T-helper 1 cell treated with Interleukin-12 subunit alpha and Interleukin-12 subunit beta and Interleukin-4 antibody, amounts not matched to agents 30 μg/mL and 1 μg/mL, for 36 hours (primary cell): ENCODE results near the gene BOLA2B.
"Not testable (repeated sequence)": the region's sequence is repeated elsewhere in the genome, so short reads cannot be mapped to it uniquely, and the experiment has no call there.

Source experiments
- H3K27ac Mint-ChIP-seq: one replicate; pipeline ENCODE4 v1.8.0; 2021; ENCODE audit warnings: mild to moderate bottlenecking, mixed read lengths
- H3K27me3 Mint-ChIP-seq: one replicate; pipeline ENCODE4 v1.8.0; 2021; ENCODE audit warnings: low read depth, mixed read lengths
- H3K36me3 Mint-ChIP-seq: one replicate; pipeline ENCODE4 v1.8.0; 2021; ENCODE audit warnings: low read depth, mixed read lengths
- H3K4me1 Mint-ChIP-seq: one replicate; pipeline ENCODE4 v1.8.0; 2021; ENCODE audit warnings: low read depth, mixed read lengths
- H3K4me3 Mint-ChIP-seq: one replicate; pipeline ENCODE4 v1.8.0; 2021; ENCODE audit warnings: mild to moderate bottlenecking, moderate library complexity, mixed read lengths
- H3K9me3 Mint-ChIP-seq: one replicate; pipeline ENCODE4 v1.8.0; 2021; ENCODE audit warnings: mixed read lengths

BOLA2B gene

DNA sequence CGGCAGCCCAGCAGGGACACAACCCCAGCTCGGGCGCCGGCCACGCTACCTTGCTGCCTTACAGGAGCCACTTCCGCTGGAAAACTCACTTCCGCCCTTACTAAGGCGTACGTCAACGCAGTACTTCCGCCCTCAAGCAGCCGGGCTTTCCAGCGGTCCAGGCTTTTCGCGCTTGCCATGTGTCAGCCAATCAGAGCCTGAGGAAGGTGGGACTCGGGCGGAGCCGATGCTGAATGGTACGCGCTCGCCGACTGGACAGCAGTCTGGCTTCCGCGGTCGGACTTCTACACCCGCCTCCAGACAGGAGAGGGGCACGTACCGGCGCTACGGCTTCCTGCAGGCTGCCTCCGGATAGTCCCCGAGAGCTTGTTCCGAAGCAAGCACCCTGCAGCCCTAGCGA lies at the start of gene BOLA2B, which contains the start of gene SLX1A:
Gene BOLA2B (minus strand): TSS at position 52 of the 400 bp plus-strand sequence. CDS start 71 bp downstream, outside the sequence.
Gene SLX1A (plus strand): TSS at position 261 of the 400 bp plus-strand sequence. CDS start 210 bp downstream, outside the sequence.
- H3K27ac Mint-ChIP-seq, H3K9me3 Mint-ChIP-seq, H3K27me3 Mint-ChIP-seq, H3K4me1 Mint-ChIP-seq, H3K36me3 Mint-ChIP-seq, H3K4me3 Mint-ChIP-seq: not testable (repeated sequence)

DNA sequence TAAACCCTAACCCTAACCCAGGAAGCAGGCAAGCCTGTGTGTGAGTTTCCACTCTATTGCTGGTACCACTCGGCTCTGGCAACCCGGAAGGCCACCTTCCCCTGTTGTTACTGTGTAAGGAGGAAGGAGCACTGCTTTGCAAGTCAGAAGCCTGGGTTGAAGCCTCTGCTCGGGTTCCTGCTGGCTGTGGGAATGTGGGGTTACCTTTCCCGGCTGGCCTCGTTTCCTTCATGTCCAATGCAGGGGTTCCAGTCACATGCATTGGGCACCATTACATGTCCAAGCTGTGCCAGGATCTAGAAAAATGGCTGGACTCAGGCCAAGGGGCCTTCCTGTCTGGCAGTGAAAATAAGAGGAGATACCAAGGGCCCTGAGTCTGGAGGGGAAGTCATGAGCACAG lies 23.6 kb upstream of the BOLA2B start:
- not testable (repeated sequence) for H3K4me3 Mint-ChIP-seq, H3K27ac Mint-ChIP-seq, H3K27me3 Mint-ChIP-seq

DNA sequence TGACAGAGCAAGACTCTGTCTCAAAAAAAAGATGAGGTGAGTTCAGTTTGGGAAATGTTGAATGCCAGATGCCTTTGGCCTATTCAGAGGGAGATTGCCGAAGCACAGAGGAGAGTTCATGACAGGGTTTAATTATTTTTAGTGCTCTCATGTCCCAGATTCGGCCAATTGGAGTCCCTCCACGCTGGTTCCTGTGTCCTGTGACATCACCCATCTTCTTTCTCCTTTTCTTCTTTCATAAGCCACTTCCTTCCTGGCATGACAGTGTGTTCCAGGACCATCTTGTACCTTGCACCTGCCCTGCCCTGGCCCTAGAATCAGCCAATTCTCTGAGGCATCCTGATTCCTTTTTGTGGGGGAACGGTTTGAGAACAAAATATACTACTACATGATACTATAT lies 17.9 kb upstream of the BOLA2B start:
- H3K27me3 Mint-ChIP-seq, H3K36me3 Mint-ChIP-seq, H3K27ac Mint-ChIP-seq, H3K4me3 Mint-ChIP-seq, H3K4me1 Mint-ChIP-seq, H3K9me3 Mint-ChIP-seq: not testable (repeated sequence)

More for the DNA sequence above, 23.6 kb upstream of the BOLA2B start:
- H3K36me3 Mint-ChIP-seq, H3K9me3 Mint-ChIP-seq, H3K4me1 Mint-ChIP-seq: not testable (repeated sequence)

GRCh38 chr16:30209032-30209431 lies 15.6 kb upstream of the BOLA2B start:
- H3K4me3 Mint-ChIP-seq, H3K27ac Mint-ChIP-seq, H3K36me3 Mint-ChIP-seq, H3K27me3 Mint-ChIP-seq, H3K9me3 Mint-ChIP-seq, H3K4me1 Mint-ChIP-seq: not testable (repeated sequence)

GRCh38 chr16:30207063-30207704 lies 13.7 kb upstream of the BOLA2B start:
- H3K4me3 Mint-ChIP-seq, H3K4me1 Mint-ChIP-seq, H3K27me3 Mint-ChIP-seq, H3K27ac Mint-ChIP-seq, H3K9me3 Mint-ChIP-seq, H3K36me3 Mint-ChIP-seq: not testable (repeated sequence)

- H3K4me1 Mint-ChIP-seq, H3K36me3 Mint-ChIP-seq, H3K27me3 Mint-ChIP-seq, H3K4me3 Mint-ChIP-seq, H3K9me3 Mint-ChIP-seq, H3K27ac Mint-ChIP-seq: not testable (repeated sequence)
Observed at GRCh38 chr16:30206252-30206651, 12.8 kb upstream of the BOLA2B start.

DNA sequence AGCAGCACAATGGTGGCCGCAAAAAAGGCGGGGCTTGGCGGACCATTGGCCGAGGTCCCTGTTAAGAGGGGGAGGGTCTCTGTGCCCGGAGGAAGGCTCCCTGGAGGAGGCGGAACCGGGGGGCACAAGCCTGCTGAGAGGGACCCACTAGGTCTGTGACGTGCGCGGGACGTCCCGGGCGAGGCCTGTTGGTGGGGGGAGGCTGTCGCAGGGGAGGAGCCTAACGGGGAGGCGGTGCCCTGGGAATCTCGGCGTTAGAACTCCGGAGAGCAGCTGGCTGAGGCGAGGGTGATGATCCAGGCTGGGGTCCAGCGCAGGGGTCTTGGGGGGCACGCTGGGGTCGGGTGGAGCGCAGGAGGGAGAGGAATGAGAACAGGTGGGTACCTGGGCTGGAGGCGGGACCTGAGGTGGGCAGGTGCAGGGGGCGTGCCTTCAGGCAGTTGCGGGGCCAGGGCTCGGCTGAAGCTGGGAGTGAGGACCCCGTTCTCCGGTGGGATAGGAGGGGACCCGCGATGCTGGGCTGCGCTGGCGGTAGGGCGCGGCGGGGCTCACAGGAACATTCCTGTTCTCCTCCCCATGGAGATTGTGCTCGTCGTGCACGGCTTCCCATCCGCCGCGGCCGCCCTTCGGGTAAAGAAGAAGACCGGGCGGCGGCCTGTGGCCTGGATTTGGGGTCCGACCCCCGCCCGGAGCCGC lies 12.2 kb upstream of the BOLA2B start:
- not testable (repeated sequence) for H3K36me3 Mint-ChIP-seq, H3K4me3 Mint-ChIP-seq, H3K4me1 Mint-ChIP-seq, H3K27me3 Mint-ChIP-seq, H3K27ac Mint-ChIP-seq, H3K9me3 Mint-ChIP-seq

GRCh38 chr16:30199608-30200343 lies 6.3 kb upstream of the BOLA2B start:
- H3K9me3 Mint-ChIP-seq, H3K36me3 Mint-ChIP-seq, H3K27me3 Mint-ChIP-seq, H3K27ac Mint-ChIP-seq, H3K4me1 Mint-ChIP-seq, H3K4me3 Mint-ChIP-seq: not testable (repeated sequence)

- not testable (repeated sequence) for H3K27me3 Mint-ChIP-seq, H3K9me3 Mint-ChIP-seq, H3K27ac Mint-ChIP-seq, H3K36me3 Mint-ChIP-seq, H3K4me1 Mint-ChIP-seq, H3K4me3 Mint-ChIP-seq
Observed at GRCh38 chr16:30199049-30199448, 5.6 kb upstream of the BOLA2B start, which contains the start of gene SULT1A3. Gene SULT1A3 (plus strand): TSS chr16:30199255. CDS start chr16:30200729, 1,474 bp downstream.

DNA sequence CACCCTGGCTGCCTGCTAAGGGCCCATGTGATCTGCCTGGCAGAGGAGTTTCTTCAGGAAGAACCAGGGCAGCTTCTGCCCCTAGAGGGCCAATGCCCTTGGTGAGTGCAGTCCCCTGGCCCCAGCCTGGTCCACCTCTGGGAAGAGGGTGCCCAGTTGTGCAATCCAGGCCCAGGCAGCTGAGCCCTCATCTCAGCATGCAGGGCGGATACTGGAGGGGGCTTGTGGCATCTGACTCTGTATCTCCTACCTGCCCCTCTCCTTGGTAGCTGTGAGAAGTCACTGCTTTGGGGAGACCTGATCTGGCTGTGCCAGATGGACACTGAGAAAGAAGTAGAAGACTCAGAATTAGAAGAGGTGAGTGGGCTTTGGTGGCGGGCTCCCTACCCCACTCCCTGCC lies 3.5 kb upstream of the BOLA2B start:
- H3K9me3 Mint-ChIP-seq, H3K4me3 Mint-ChIP-seq, H3K27me3 Mint-ChIP-seq, H3K27ac Mint-ChIP-seq, H3K36me3 Mint-ChIP-seq, H3K4me1 Mint-ChIP-seq: not testable (repeated sequence)

DNA sequence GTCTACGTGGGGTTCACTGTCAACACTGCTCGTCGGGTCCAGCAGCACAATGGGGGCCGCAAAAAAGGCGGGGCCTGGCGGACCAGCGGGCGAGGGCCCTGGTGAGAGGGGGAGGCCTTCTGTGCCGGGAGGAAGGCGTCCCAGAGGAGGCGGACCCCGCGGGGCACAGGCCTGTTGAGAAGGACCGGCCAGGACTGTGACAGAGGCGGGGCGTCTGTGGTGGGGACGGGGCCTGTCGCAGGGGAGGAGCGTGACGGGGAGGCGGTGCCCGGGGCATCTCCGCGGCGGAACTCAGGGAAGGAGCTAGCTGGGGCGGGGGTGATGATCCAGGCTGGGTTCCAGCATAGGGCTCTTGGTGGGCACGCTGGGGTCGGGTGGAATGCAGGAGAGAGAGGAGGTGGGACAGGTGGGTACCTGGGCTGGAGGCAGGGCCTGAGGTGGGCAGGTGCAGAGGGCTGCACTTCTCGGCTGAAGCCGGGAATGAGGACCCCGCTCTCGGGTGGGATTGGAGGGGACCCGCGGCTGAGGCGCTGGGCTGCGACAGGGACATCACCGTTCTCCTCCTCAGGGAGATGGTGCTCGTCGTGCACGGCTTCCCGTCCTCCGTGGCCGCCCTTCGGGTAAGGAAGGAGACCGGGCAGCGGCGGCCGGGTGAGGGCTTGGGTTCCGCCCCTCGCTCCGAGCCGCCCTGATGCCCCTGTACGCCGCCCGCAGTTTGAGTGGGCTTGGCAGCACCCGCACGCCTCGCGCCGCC lies 883 bp upstream of the BOLA2B start:
- H3K4me3 Mint-ChIP-seq, H3K36me3 Mint-ChIP-seq, H3K9me3 Mint-ChIP-seq, H3K27ac Mint-ChIP-seq, H3K27me3 Mint-ChIP-seq, H3K4me1 Mint-ChIP-seq: not testable (repeated sequence)

DNA sequence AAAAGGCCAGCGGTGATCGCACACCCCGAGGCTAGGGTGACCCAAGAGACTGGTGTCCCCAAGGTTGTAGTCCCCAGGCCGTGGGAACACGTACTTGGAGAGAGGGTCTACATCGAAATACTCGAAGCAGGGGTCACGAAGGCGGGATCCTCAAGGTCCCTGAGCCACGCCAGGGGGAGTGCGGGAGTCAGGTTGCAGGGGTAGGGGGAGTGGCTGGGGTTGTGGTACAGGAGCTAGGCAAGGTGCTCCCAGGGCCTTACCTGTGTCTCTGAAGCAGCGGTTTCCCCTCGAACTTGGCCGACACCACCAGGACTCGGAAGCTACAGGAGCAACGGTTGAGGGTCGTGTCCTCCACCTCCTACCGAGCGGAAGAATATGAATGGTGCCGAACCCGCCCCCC lies 368 bp downstream of the BOLA2B start:
- H3K36me3 Mint-ChIP-seq = not testable (repeated sequence)

GRCh38 chr16:30191158-30191557 lies 2.3 kb downstream of the BOLA2B start:
- H3K4me3 Mint-ChIP-seq = not testable (repeated sequence)

More for the DNA sequence above, 368 bp downstream of the BOLA2B start:
- not testable (repeated sequence) for H3K9me3 Mint-ChIP-seq, H3K4me3 Mint-ChIP-seq, H3K4me1 Mint-ChIP-seq, H3K27me3 Mint-ChIP-seq, H3K27ac Mint-ChIP-seq

DNA sequence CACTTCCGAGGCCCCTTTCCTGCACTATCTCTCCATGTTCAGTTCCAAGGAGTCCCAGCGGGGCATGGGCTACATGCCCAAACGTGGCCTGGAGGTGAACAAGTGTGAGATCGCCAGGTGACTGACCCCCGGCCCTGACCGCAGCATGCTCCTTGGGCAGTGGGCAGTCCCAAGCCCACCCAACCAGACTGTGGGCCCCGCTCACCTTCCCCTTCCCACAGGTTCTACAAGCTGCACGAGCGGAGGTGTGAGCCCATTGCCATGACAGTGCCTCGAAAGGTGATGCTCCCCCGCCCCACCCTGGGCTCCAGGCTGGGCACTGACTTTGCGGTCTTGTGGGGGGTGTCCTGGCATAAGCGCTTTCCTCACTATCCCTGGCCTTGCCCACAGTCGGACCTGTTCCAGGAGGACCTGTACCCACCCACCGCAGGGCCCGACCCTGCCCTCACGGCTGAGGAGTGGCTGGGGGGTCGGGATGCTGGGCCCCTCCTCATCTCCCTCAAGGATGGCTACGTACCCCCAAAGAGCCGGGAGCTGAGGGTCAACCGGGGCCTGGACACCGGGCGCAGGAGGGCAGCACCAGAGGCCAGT lies 5.4 kb downstream of the BOLA2B start:
- H3K27ac Mint-ChIP-seq = no peak overlapping the region
- peaks cover 38% of the 10 kb centered on the region for H3K36me3 Mint-ChIP-seq
- no peaks in the 10 kb centered on the region for H3K27me3 Mint-ChIP-seq
- H3K4me3 Mint-ChIP-seq = peak overlapping the region; percentile 19
- H3K4me1 Mint-ChIP-seq = peaks cover 17% of the 10 kb centered on the region
- H3K9me3 Mint-ChIP-seq = no peaks in the 10 kb centered on the region

More at GRCh38 chr16:30191158-30191557, 2.3 kb downstream of the BOLA2B start:
- Mint-ChIP-seq H3K36me3 (peaks cover 17% of the 10 kb centered on the region), H3K4me1 (peaks cover 13% of the 10 kb centered on the region)
- H3K27me3 Mint-ChIP-seq, H3K9me3 Mint-ChIP-seq, H3K27ac Mint-ChIP-seq: not testable (repeated sequence)
